GM10266 (cell line): ENCODE data around the gene GLI2.

Source experiments
- DNase-seq: peaks from one replicate; pipeline ENCODE4 v3.0.0; 2012; ENCODE audit errors: extremely low spot score
- TF ChIP-seq, protein P1 (sequence below): IDR thresholded peaks from 2 replicates; pipeline ENCODE4 v1.5.1; 2012; ENCODE audit warnings: mild to moderate bottlenecking, low read depth; ENCODE audit not compliant: control insufficient read depth, insufficient read depth; ENCODE audit errors: missing control alignments

The GLI2 gene

DNA sequence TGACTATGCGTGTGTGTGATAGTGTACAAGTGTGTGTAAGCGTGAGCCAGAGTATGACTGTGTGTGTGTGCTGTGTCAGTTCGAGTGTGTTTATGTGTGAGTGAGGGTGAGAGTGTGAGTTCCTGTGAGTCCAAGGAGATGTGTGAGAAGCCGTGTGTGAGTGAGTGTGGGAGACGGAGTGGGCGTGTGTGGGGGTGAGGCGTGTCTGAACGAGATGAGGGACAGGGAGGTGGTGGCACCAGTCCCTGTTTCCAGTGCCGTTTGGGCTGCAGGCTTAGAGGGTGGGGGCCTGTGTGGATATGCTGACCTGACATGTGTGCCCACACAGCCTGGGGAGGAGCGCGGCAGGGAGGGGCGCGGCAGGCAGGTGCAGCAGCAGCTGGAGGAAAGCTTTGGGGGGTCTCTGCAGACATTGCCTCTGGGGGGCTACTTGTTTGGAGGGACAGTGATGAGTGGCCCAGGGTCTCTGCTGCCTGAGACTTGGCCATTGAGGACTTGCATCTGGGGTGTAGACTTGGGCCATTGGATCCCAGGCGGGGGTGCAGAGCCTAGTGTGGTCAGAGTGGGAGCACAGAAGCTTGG lies 41.6 kb downstream of the GLI2 start:
- no peak for DNase-seq
- TF ChIP-seq, protein P1, sequence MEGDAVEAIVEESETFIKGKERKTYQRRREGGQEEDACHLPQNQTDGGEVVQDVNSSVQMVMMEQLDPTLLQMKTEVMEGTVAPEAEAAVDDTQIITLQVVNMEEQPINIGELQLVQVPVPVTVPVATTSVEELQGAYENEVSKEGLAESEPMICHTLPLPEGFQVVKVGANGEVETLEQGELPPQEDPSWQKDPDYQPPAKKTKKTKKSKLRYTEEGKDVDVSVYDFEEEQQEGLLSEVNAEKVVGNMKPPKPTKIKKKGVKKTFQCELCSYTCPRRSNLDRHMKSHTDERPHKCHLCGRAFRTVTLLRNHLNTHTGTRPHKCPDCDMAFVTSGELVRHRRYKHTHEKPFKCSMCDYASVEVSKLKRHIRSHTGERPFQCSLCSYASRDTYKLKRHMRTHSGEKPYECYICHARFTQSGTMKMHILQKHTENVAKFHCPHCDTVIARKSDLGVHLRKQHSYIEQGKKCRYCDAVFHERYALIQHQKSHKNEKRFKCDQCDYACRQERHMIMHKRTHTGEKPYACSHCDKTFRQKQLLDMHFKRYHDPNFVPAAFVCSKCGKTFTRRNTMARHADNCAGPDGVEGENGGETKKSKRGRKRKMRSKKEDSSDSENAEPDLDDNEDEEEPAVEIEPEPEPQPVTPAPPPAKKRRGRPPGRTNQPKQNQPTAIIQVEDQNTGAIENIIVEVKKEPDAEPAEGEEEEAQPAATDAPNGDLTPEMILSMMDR = no peak

DNA sequence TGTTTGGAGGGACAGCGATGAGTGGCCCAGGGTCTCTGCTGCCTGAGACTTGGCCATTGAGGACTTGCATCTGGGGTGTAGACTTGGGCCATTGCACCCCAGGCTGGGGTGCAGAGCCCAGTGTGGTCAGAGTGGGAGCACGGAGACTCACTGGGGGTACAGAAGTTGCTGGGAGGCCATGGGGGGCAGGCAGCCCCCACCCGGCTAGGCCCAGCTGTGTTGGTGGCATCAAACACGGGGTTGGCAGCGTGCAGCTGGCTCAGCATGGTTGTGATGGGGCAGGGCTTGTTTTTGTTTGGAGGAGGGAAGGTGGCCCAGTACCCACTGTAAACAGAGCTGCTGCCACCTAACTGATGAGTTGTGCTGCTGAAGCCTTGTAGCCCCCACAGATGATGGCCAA lies 42.1 kb downstream of the GLI2 start:
- DNase-seq = no peak
- TF ChIP-seq, protein P1 = no peak

DNA sequence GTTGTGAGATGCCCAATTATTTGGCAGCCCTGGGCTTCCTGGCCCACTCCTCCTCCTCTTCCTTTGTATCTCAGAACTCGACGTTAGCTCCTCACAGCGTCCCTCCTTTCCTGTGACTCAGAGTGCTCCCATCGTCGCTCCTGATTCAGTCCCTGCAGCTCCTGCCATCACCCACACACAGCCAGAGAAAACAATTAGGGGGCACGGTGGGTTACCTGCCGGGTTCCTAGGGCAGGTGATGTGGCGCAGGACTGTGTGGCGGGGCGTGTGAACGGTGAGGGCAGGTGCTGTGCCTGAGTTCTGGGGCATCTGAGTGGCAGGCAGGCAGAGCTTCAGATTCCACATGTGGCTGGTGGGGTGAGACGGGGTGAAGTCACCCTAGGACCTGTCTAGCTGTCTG lies 42.6 kb downstream of the GLI2 start:
- no peak for DNase-seq
- TF ChIP-seq, protein P1 = no peak

DNA sequence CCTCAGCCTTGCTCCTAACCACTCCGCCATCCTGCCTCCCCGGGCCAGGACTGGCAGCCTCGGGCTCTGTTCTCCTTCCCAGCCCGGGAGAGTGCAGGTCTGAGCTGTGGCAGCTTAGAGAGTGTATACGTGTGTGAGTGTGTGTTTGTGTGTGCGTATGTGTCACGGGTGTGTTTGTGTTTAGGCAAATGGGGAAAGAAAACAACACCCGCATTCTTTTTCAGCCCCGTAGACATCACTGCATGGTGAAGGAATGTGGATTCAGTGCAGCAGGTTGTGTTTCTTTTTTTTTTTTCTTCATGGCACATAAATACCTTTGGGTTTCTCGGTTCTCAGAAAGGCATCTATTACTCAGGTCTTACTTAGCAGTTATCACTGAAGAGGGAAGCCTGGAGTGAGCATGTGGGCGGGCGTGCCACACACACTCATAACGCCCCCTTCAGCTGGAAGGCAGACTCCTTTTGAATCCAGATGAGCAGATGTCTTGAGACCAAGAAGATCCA lies 44.2 kb downstream of the GLI2 start:
- no peak for DNase-seq
- TF ChIP-seq, protein P1 = no peak

DNA sequence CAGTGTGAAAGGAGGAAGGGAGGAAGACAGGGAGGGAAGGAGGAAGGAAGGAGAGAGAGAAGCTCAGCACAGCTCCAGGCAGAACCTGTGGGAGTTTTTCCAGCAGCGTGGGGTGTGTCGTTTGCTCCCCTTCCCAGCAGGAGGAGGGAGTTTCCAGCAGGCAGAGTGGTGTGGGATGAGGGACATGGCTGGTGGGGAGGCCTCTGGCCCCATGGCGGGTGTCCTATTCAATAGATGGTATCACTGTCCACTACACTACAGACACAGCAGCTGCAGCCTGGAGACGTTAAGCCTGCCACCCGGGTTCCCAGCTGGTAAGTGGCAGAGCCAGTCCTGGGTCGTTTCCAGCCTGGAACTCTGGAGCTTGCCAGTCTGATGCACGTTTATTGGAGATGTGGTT lies 44.7 kb downstream of the GLI2 start:
- no peak for DNase-seq
- TF ChIP-seq, protein P1 = no peak

DNA sequence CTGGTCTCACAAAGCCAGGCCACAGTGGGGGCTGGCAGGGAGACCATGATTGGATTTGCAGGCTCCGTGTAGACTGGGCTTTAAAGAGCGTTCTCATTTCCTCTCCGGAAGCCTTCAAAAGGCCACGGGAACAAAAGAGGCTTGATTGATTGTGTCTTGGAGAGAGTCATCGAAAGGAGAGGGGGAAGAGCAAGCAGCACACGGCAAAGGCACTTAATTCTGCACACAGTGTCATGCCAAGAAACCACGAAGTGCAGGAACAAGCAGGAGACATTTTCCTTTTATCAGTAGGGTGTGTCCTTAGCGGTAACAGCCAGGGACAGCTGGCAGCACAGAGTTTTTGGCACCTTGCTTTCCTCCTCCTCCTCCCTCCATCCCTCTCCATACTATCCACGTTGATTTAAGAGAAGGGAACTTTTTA lies 47.7 kb downstream of the GLI2 start:
- TF ChIP-seq, protein P1 = no peak
- no peak for DNase-seq

DNA sequence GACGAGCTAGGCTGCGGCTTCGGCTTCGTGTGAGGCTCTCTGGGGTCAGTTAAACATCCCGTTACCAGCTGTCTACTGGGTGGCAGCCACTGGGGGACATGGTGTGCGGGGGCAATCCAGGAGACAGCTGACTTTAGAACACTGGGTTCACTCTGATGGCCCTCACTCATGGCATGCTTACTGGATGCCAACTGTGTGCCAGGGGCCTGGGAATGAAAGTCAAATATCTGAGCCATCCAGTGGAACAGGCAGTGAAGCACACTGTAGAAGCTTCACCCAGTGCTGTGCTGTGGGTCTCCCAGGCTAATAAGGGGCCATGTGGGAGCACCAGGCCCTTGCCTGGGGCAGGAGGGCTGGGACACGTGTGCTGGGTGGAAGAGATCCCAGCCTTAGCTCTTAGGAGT lies 48.3 kb downstream of the GLI2 start:
- TF ChIP-seq, protein P1 = no peak
- DNase-seq = no peak
